ENCODE results near the gene NFIA. TPM values are rescaled to one million over a fixed set of nuclear protein-coding genes. Genes with fewer than 3 reads are reported as not detected.

NFIA gene
- total and polyA plus RNA-seq, 9 of the 15 experiments (the other 6 are each of a cell fraction or from before 2014, with no cell fraction given), result 5.3 to 24.9 (median 9.8) TPM

GRCh38 chr1:61392409-61393242 lies 310.3 kb downstream of the NFIA start (continued):
- TF ChIP-seq ZNF644 (tag; IDR thresholded peaks at IDR 0.05; ENCODE audit: low read depth) (no peak), ZNF589 (CRISPR knock-in tag; IDR thresholded peaks at IDR 0.05; ENCODE audit: low read depth) (no peak), MYC (IDR thresholded peaks at IDR 0.05; ENCODE audit: low read depth, low read length) (no peak; the same call in 1 of the 2 replicates), MYC (CRISPR knock-in tag; IDR thresholded peaks at IDR 0.05; ENCODE audit: borderline replicate concordance, low read depth) (no peak), ZBTB49 (CRISPR knock-in tag; IDR thresholded peaks at IDR 0.05; ENCODE audit: borderline replicate concordance) (no peak), ZNF444 (CRISPR knock-in tag; IDR thresholded peaks at IDR 0.05) (no peak), DMBX1 (CRISPR knock-in tag; IDR thresholded peaks at IDR 0.05; ENCODE audit: borderline replicate concordance) (no peak), ZNF408 (CRISPR knock-in tag; IDR thresholded peaks at IDR 0.05; ENCODE audit: low read depth) (no peak), SAFB (IDR thresholded peaks at IDR 0.05; ENCODE audit: borderline replicate concordance, low read depth, low read length) (no peak), NRF1 (conservative IDR thresholded peaks at IDR 0.05 in 1 of 2, IDR thresholded peaks at IDR 0.05 in 1 of 2) (peak; percentile 47 to 54; a peak in 3 of 4 replicates), MEF2A (IDR thresholded peaks at IDR 0.05; ENCODE audit: control insufficient read depth, low read depth, low read length) (no peak), ZNF253 (CRISPR knock-in tag; conservative IDR thresholded peaks at IDR 0.05) (no peak), NR0B1 (IDR thresholded peaks at IDR 0.05; ENCODE audit: partially characterized antibody) (no peak), ZNF121 (CRISPR knock-in tag; conservative IDR thresholded peaks at IDR 0.05) (no peak), C11orf30 (IDR thresholded peaks at IDR 0.05; ENCODE audit: low read depth) (no peak), TARDBP (IDR thresholded peaks at IDR 0.05) (no peak), IRF2 (CRISPR knock-in tag; IDR thresholded peaks at IDR 0.05) (no peak), SMARCA5 (IDR thresholded peaks at IDR 0.05) (no peak), WHSC1 (IDR thresholded peaks at IDR 0.05; ENCODE audit: low read length) (no peak)
- TF ChIP-seq, protein P1, sequence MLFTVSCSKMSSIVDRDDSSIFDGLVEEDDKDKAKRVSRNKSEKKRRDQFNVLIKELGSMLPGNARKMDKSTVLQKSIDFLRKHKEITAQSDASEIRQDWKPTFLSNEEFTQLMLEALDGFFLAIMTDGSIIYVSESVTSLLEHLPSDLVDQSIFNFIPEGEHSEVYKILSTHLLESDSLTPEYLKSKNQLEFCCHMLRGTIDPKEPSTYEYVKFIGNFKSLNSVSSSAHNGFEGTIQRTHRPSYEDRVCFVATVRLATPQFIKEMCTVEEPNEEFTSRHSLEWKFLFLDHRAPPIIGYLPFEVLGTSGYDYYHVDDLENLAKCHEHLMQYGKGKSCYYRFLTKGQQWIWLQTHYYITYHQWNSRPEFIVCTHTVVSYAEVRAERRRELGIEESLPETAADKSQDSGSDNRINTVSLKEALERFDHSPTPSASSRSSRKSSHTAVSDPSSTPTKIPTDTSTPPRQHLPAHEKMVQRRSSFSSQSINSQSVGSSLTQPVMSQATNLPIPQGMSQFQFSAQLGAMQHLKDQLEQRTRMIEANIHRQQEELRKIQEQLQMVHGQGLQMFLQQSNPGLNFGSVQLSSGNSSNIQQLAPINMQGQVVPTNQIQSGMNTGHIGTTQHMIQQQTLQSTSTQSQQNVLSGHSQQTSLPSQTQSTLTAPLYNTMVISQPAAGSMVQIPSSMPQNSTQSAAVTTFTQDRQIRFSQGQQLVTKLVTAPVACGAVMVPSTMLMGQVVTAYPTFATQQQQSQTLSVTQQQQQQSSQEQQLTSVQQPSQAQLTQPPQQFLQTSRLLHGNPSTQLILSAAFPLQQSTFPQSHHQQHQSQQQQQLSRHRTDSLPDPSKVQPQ (CRISPR knock-in tag; IDR thresholded peaks at IDR 0.05; ENCODE audit: borderline replicate concordance), result no peak
- TF ChIP-seq, protein P2, sequence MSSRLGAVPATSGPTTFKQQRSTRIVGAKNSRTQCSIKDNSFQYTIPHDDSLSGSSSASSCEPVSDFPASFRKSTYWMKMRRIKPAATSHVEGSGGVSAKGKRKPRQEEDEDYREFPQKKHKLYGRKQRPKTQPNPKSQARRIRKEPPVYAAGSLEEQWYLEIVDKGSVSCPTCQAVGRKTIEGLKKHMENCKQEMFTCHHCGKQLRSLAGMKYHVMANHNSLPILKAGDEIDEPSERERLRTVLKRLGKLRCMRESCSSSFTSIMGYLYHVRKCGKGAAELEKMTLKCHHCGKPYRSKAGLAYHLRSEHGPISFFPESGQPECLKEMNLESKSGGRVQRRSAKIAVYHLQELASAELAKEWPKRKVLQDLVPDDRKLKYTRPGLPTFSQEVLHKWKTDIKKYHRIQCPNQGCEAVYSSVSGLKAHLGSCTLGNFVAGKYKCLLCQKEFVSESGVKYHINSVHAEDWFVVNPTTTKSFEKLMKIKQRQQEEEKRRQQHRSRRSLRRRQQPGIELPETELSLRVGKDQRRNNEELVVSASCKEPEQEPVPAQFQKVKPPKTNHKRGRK (tag; IDR thresholded peaks at IDR 0.05), result no peak
